ENCODE measurements around the gene FOXR1. TPM values are rescaled to one million over a fixed set of nuclear protein-coding genes. Genes with fewer than 3 reads are reported as not detected.

Gene FOXR1
- total RNA-seq, 4 donors from 2014 or later, result not detected

GRCh38 chr11:118998388-118998717 is 26.8 kb downstream of the FOXR1 start:
- no peak for TF ChIP-seq CTCF (IDR thresholded peaks at IDR 0.05)

GRCh38 chr11:118998822-118999221 is 27.3 kb downstream of the FOXR1 start:
- peak; percentile 64 for ATAC-seq (ENCODE audit: low FRiP score)
- DNase-seq (ENCODE audit: low spot score), result peak; percentile 39
- TF ChIP-seq CTCF (IDR thresholded peaks at IDR 0.05), result no peak

More at GRCh38 chr11:118998388-118998717, 26.8 kb downstream of the FOXR1 start:
- ATAC-seq (ENCODE audit: low FRiP score) (peak; percentile 13), DNase-seq (ENCODE audit: low spot score) (no peak)

- no peak for DNase-seq (ENCODE audit: low spot score)
- TF ChIP-seq CTCF (IDR thresholded peaks at IDR 0.05), result no peak
- ATAC-seq (ENCODE audit: low FRiP score), result no peak
These were observed 29.3 kb downstream of the FOXR1 start for GRCh38 chr11:119000906-119001305.

GRCh38 chr11:119006656-119007055 is 35.1 kb downstream of the FOXR1 start:
- no peak for TF ChIP-seq CTCF (IDR thresholded peaks at IDR 0.05)
- ATAC-seq (ENCODE audit: low FRiP score), result no peak
- DNase-seq (ENCODE audit: low spot score), result no peak

- TF ChIP-seq CTCF (IDR thresholded peaks at IDR 0.05), result no peak
- no peak for DNase-seq (ENCODE audit: low spot score)
- no peak for ATAC-seq (ENCODE audit: low FRiP score)
These were observed 40.0 kb downstream of the FOXR1 start for GRCh38 chr11:119011476-119012053.

- ATAC-seq (ENCODE audit: low FRiP score), result no peak
- no peak for TF ChIP-seq CTCF (IDR thresholded peaks at IDR 0.05)
- no peak for DNase-seq (ENCODE audit: low spot score)
These were observed 41.1 kb downstream of the FOXR1 start for GRCh38 chr11:119012629-119013170.

- no peak for TF ChIP-seq CTCF (IDR thresholded peaks at IDR 0.05)
- DNase-seq (ENCODE audit: low spot score), result no peak
- no peak for ATAC-seq (ENCODE audit: low FRiP score)
These were observed 42.8 kb downstream of the FOXR1 start for GRCh38 chr11:119014209-119014924.
